GM12873 (cell line): ENCODE measurements around the gene NOXO1.

Experiments
- TF ChIP-seq, protein P1 (sequence below): IDR thresholded peaks from 2 replicates; pipeline ENCODE4 v1.5.1; 2012; ENCODE audit warnings: low read depth, mild to moderate bottlenecking, moderate library complexity, low read length, control low read depth; ENCODE audit not compliant: insufficient read depth; ENCODE audit errors: missing control alignments

NOXO1 gene

DNA sequence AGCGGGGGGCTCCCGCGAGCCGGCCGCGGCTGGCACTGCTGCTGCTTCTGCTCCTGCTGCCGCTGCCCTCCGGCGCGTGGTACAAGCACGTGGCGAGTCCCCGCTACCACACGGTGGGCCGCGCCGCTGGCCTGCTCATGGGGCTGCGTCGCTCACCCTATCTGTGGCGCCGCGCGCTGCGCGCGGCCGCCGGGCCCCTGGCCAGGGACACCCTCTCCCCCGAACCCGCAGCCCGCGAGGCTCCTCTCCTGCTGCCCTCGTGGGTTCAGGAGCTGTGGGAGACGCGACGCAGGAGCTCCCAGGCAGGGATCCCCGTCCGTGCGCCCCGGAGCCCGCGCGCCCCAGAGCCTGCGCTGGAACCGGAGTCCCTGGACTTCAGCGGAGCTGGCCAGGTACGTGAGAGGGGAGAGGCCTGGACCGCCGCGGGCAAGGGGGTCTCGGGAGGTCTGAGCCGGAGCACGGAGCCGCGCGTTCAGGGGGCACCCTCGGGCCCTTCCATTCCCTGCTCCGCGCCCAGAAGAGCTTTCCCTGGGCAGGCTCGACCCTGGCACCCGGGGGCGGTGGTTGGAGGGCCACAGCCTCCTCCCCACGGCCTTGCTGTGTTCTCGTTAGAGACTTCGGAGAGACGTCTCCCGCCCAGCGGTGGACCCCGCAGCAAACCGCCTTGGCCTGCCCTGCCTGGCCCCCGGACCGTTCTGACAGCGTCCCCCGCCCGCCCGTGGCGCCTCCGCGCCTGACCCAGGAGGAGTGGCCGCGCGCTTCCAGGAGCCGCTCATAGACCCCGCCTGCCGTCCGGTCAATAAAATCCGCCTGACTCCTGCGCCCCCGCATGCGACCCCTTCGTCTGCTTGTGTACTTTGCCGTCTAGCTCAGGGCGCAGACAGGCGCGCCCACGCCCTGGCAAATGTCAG is 38.9 kb upstream of the NOXO1 start:
- TF ChIP-seq, protein P1, sequence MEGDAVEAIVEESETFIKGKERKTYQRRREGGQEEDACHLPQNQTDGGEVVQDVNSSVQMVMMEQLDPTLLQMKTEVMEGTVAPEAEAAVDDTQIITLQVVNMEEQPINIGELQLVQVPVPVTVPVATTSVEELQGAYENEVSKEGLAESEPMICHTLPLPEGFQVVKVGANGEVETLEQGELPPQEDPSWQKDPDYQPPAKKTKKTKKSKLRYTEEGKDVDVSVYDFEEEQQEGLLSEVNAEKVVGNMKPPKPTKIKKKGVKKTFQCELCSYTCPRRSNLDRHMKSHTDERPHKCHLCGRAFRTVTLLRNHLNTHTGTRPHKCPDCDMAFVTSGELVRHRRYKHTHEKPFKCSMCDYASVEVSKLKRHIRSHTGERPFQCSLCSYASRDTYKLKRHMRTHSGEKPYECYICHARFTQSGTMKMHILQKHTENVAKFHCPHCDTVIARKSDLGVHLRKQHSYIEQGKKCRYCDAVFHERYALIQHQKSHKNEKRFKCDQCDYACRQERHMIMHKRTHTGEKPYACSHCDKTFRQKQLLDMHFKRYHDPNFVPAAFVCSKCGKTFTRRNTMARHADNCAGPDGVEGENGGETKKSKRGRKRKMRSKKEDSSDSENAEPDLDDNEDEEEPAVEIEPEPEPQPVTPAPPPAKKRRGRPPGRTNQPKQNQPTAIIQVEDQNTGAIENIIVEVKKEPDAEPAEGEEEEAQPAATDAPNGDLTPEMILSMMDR = no peak

DNA sequence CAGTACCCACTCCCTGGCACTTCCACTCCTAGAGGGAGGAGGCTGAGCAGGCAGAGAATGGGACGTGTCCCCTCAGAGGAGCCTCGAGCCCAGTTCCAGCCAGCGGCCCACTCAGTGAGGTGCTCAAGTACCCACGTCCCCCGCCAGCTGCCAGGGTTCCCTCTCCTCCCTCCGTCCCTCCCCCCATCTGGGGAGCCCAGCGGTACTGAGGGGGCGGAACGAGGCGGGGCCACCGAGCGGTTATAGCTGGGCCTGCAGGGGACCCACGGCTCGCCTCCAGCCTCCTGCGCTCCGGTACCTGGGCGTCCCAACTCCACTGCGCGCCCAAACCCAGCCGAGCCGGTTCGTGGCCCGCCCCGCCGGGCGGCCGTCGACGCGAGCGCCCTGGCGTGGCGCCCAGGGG is 38.2 kb upstream of the NOXO1 start, which contains the start of gene NPW:
Gene NPW, plus strand, starts transcription at position 268 of the 403 bp plus-strand sequence.
- TF ChIP-seq, protein P1 = no peak

DNA sequence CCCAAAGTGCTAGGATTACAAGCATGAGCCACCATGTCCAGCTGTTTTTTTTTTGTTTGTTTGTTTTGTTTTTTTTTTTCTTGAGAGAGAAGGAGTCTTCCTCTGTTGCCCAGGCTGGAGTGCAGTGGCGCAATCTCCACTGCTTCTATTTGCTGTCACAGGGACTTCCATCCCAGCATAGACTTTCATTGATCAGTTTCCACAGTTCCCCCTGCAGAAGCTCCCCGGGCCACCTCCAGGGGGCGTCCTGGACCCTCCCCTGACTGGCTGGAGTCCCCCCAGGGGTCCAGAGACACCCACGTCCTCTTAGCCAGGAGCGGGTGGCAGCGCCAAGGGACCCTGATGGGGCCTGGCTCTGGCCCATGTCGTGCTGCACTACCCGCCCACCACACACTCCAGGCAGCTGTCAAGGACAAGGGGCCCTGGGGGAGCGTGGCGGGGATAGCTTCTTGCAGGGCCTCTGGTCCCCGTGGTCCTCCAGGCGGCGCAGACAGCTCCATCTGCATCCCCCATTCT is 35.2 kb upstream of the NOXO1 start:
- TF ChIP-seq, protein P1 = peak; percentile 60

DNA sequence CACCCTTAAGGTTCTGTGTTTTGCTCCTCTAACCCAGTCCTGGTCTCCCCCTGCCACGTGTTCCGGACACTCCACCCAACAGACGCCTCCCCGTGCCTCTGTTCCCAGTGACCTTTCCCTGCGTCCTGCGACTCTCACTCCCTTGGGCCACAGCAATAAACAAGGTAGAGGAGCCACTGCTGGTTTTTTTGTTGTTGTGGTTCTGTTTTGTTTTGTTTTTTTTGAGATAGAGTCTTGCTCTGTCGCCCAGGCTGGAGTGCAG is 34.6 kb upstream of the NOXO1 start:
- TF ChIP-seq, protein P1 = no peak

DNA sequence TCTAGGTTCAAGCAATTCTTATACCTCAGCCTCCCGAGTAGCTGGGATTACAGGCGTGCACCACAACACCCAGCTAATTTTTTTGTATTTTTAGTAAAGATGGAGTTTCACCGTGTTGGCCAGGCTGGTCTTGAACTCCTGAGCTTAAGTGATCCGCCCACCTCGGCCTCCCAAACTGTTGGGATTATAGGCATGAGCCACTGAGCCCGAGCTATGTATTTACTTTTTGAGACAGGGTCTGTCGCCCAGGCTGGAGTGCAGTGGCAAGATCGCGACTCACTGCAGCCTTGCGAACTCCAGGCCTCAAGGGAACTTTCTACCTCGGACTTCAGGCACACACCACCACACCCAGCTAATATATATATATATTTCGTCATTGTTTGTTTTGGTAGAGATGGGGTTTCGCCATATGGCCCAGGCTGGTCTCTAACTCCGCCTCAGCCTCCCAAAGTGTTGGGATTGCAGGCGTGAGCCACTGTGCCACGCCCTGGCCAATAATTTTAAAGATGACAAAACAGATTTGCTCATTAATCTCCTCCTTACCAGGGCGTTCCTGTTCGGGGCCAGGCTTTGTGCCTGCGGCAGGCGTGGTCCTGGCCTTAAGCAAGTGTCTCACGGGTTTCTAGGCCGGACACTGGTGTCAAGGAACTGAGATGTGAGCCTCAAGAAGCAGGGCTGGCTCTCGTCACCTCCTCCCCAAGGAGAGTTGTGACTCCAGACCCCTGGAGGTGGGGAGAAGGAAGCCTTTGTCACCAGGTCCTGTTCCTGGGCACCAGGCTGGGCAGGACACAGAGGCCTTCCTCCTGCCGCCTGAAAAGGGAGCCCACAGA is 34.1 kb upstream of the NOXO1 start:
- TF ChIP-seq, protein P1 = no peak

DNA sequence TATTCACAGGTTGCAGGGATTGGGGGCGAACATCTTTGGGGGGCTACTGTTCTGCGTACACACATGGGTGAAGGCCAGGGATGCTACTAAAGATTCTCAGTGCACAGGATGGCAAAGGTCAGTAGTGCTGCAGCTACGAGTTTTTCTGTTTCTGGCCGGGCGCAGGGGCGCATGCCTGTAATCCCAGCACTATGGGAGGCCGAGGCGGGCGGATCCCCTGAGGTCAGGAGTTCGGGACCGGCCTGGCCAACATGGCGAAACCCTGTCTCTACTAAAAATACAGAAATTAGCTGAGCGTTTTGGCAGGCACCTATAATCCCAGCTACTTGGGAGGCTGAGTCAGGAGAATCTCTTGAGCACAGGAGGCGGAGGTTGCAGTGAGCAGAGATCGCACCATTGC is 32.3 kb upstream of the NOXO1 start:
- TF ChIP-seq, protein P1 = no peak
